NCI-H446 treated with DMSO at 0.1 percent for 48 hours (cell line): Measurements from ENCODE around the gene CHPT1.
"Not testable (repeated sequence)": the region's sequence is repeated elsewhere in the genome, so short reads cannot be mapped to it uniquely, and the experiment has no call there.

Source experiments
- DNase-seq: peaks from one replicate; lab custom pipeline; 2025; lab: John Stamatoyannopoulos, UW

CHPT1 gene

DNA sequence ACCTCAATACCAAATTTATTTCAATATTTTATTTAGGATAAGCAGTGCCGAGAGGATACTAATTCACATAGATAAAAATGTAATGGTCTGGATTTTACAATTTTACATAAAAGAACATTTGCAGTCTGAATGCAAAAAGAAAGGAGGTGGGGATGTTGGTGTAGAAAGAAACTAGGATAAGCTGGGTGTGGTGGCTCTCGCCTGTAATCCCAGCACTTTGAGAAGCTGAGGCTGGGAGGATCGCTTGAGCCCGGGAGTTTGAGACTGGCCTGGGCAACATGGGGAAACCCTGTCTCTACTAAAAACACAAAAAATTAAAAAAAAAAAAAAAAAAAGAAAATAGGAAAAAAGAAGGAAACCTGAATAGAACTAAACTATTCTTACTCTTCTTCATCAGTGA is 25.0 kb downstream of the CHPT1 start:
- no peak for DNase-seq

DNA sequence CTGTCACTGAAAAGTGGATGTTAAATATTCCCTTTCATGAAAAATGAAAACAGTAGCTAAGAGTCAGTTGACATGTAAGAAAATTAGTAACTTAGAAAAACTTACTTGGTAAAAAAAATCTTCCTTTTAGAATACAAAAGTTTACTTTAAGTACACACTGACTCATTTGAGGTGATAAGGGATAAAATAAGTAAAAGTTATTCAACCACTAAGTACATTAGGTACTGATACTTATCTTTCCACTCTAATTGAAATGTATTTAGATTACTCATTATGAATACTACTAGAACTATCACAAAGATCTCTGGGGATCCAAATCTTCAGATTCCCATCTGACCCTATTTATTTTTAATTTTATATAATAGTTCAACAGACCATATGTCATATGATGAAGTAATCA is 29.7 kb downstream of the CHPT1 start:
- DNase-seq, result no peak

DNA sequence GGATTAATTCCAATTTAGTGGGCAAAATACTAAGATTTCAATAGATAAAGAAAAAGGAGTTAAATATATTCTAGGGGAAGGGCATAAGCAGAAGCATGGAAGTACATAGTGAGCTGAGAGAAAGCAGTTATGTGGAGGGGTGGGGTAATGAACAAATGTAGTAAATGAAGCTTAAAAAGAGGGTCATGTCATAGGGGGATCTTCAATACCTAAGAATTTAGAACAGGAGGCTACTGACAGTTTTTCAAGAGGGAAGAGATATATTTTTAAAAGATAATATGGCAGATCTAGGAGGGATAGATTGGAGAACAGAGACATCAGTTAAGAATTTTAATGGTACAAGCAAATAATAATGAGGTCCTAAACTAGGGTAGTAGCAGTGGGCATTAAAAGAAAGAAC is 32.4 kb downstream of the CHPT1 start:
- no peak for DNase-seq

DNA sequence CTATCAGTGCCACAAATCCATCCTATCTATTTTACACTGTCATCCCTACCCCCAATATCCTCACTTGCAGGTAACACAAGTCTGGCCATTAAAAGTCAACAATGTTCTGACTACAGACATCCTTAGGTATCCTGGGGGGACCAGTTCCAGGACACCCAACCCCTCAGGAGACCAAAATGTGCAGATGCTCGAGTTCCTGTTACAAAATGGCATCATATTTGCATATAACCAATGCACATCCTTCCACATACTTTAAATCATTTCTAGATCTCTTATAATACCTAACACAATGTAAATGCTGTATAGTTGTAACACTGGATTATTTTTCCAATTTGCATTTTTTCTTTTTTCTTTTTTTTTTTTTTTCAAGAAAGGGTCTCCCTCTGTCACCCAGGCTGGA is 34.9 kb downstream of the CHPT1 start:
- no peak for DNase-seq

DNA sequence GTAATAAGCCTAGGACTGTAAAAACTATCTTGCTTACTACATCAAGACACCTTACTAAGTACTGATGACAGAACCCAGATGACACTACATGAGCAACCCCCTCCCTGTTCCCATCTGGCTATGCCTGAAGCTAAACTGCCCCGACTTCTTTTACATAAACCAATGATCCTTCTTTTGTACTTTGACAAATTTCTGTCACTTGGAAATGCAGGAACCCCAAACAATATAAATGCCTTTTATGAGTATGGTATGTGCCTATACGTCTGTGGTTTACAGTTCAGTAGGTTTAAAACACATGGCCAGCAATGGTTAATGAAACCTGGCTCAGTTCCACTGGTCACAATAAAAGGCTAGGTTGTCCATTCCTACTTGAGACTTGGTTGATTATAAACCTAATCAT is 35.7 kb downstream of the CHPT1 start:
- DNase-seq, result no peak

DNA sequence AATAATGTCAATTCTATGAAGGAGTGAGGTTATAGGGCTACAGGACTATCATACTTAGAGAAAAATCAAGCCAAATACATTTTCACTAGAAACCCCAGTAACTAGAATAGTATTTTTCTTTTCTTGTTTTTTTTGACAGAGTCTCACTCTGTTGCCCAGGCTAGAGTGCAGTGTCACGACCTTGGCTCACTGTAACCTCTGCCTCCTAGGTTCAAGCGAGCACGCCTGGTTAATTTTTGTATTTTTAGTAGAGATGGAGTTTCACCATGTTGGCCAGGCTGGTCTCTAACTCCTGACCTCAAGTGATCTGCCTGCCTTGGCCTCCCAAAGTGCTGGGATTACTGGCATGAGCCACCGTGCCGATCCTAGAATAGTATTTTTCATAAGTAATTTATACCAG is 37.0 kb downstream of the CHPT1 start:
- not testable (repeated sequence) for DNase-seq

DNA sequence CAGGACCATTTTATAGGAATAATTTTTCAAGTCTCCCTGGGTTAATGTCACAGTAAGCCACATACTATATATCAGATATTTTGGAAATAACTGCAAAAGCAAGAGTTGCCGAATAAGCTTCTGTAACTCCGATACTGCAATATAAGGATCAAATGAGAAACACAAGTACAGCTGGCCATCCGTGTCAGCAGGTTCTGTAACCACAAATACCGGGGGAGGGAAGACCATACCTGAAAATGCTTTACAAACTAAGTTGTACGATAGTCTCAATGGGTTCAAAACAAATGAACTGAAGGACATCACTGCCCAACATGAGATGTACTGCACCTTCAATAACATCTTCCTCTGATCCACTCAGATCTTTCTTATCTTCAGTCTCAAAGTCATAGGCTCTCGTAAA is 40.0 kb downstream of the CHPT1 start:
- DNase-seq, result no peak

DNA sequence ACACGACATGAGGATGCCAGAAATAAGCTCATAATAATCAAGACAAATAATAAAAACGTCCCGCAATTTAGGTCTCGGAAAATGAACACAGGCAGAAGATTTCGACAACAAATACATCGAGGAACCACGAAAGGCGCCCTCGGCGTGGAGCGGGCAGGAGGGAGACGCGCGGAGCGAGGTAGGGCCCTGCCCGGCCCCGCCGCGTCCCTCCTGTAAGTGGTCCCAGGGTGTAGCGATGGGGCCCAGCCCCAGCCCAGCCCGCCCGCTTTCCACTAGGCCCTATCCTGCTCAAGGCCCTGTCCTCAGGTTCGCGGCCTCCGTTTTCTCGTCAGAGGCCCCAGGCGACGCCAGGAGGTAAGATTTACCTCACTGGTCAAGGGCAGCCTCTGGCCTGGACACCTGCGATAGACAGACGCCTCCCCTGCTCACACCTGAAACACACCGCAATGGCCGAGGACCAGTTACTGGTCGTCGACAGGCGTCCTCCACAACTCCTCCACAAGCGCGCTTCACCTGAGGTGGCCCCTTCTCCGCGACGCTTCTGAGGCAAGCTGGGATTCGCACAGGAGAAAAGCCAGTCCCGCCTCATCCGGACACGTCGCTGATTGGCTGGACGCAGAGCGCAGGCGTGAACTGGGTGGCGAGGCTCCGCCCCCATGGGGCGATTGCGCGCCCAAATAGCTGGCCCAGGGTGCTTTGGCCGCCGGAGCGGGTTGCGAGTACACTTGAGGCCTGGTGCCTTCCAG is 41.7 kb downstream of the CHPT1 start, which contains the start of gene SYCP3:
SYCP3 (minus strand) TSS at position 543 of the 746 bp plus-strand sequence. CDS start 1,527 bp downstream, outside the sequence.
- DNase-seq, result no peak

DNA sequence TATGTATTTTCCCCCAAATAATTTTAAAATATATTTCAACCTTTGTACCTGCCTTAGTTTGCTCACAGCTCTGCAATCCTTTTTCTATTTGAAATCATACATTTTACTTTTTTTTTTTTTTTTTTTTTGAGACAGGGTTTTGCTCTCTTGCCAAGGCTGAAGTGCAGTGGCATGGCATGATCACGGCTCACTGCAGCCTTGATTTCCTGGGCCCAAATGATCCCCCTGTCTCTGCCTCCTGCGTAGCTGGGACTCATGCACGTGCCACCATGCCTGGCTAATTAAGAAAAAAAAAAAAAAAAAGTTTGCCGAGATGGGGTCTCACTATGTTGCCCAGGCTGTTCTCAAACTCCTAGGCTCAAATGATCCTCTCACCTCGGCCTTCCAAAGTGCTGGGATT is 43.1 kb downstream of the CHPT1 start:
- no peak for DNase-seq

DNA sequence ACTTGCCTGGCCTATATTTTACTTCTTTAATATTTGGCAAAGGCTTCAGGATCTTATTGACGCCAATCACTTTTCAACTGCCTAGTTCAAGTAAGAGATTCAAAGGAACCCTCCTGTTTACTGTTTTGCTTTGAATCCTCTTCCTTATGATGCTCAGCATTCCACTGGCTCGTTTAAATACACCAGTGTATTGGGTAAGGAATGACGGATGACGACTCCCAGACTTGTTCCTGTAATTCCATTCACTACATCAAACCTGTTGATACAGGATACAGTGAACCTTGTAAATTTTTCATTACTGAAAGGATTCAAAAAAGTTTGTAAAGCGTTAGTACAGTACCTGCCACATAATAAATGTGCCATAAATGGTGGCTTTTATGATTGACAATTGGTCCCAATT is 43.5 kb downstream of the CHPT1 start:
- no peak for DNase-seq

DNA sequence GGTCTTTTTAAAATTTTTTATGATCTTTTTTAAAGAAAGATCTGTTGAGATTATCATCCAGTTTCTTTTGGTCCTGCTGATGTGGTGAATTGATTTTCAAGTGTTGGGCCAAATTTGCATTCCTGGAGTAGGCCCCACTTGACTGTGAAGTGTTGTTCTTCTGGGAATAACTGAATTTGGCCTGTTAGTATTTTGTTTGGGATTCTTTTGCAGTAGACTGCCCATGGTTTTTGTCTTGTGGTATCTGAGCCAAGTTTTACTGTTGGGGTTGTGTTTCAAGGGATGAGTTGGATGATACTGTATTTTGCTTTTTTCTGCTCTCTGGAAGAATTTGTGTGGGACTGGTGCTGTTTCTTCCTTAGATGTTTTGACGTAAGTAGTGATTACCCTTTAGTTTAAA is 45.8 kb downstream of the CHPT1 start:
- DNase-seq, result no peak

DNA sequence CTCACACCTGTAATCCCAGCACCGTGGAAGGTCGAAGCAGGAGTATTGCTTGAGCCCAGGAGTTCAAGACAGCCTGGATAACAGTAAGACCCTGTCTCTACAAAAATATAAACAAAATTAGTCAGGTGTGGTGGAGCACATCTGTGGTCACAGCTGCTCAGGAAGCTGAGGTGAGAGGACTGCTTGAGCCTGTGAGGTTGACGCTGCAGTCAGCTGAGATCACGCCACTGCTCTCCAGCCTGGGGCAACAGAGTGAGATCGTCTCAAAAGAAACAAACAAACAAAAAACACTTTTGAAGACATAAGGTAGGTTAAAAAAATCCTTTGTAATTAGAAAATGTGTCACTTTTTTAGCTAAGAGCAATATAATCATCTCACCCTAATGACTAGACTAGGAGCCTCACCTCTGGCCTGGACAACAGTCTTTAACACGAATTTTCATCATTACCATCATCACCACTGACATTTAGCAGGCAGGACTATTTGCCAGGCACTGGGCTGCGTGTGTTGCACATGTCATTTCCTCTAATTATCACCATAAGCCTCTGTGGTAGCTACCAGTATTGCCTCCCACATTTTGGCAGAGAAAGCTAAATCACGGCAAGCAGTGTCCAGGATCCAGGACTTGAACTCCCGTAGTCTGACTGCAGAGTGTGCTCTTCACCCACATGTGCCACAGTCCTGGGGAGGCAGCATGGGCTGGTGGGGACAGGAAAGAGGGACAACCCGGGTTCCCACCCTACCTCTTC is 46.5 kb downstream of the CHPT1 start:
- no peak for DNase-seq

DNA sequence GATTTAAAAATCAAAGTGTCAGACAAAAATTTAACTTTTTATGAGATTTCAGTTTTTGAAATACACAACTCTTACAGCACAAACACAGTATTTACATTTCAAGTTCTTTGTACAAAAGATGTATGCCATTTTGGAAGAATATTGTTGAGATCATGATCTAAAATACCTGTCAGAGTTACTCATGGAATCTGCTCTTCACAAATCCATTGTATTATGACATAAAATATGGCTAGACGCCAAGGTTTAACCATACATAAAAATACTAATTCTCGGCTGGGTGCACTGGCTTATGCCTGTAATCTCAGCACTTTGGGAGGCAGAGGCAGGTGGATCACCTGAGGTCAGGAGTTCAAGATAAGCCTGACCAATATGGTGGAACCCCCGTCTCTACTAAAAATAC is 48.0 kb downstream of the CHPT1 start:
- no peak for DNase-seq

DNA sequence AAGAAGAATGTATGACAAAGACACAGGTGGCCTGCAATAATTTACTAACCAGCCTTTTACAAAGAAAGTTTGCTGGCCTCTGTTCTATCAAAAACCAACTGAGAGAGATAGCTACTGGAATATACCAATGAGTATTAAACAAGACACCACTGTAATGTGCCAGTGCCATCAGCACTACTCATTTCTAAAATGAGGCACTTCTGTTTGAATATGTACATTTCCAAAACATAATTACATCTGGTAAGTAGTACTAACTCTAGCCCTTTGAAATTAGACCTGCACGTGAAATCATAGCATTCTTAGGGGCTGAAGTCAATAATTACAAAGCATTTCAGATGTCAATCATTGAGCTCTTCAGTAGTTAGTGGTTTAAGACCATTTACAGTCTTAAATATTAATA is 48.8 kb downstream of the CHPT1 start:
- no peak for DNase-seq

DNA sequence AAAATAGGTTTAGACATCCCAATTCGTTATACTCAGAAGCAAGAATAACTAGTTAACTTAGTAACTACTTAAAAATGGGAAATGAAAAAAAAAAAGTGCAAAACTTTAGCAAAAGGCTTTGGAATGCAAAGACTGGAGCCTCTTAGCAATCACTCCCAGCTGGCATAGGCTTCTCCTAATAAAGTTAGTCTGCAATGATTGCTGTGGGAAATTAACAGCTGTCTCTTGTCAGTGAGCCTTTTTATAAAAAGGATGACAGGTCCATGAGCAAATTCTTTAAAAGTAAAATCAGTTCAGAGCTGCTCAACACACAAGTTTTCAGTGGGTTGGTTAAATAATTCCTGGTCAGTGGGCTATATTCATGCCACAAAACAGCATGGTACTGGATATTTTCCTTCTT is 49.2 kb downstream of the CHPT1 start:
- no peak for DNase-seq

DNA sequence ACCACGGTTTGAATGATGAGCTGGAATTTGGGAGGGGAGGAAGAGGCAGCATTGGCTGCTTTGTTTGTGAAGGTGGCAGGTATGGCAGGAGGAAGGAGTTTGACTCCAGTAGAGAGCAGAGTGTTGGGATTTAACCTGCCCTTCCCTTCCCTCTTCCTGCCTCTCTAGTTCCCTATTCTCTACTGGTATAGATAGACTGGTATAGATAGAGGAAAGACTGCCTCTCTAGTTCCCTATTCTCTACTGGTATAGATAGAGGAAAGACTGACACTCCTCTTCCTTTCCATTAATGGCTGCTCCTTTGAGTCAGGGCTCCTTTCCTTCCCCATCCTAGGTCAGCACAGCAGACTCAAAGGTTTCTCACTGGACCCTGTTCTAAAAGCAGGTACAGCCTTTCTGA is 50.3 kb downstream of the CHPT1 start:
- no peak for DNase-seq

DNA sequence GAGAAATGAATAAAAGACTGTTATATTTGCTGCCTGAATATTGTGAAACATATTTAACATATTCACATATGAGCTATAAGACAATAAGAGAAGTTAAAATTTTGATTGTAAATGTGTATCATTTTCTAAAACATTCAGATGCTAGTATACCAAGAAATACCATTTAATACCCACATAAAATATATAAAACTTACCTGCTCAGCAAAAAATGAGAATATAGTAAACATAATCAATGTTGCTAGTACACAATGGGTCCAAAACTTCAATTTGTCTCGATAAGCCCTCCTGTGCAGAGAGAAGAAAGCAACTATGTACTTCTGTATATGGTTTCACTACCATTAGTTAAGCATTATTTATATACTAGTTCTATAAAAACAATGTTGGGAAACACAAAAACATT is 51.5 kb downstream of the CHPT1 start:
- DNase-seq, result no peak

DNA sequence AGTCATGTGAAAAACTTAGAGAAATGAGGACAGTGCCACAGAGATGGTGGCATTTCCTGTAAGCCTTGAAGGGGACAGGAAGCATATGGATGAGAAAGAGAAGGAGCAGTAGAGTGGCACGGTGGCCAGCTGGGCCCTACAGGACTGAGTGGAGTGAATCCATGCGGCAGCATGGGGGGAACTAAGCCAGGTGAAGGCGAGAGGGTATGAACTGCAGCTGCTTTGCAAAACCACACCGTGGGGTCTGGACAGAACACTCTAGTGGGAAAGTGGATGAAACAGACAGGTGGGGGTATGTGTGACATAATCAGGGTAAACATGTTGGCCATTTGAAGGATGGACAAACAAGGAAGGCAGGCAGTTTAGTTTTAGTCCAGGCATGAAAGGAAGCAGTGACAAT is 52.2 kb downstream of the CHPT1 start:
- no peak for DNase-seq

DNA sequence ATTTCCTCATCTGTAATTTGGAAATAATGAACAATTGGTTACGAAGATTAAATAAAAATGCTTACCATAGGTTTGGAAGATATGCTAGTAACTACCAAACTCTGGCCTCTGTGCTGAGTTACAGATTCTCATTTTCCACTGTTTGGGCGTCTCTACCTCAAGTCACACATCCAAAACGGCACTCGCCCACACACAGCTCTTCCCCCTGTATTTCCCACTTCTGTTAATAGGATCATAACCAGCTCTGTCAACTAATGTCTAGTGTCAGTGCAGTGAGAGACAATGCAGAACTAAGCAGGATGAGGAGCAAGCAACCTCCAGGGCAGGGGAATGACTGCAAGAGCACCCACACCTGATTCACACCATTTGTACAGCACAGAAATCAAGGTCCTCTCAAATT is 52.7 kb downstream of the CHPT1 start:
- DNase-seq, result no peak

DNA sequence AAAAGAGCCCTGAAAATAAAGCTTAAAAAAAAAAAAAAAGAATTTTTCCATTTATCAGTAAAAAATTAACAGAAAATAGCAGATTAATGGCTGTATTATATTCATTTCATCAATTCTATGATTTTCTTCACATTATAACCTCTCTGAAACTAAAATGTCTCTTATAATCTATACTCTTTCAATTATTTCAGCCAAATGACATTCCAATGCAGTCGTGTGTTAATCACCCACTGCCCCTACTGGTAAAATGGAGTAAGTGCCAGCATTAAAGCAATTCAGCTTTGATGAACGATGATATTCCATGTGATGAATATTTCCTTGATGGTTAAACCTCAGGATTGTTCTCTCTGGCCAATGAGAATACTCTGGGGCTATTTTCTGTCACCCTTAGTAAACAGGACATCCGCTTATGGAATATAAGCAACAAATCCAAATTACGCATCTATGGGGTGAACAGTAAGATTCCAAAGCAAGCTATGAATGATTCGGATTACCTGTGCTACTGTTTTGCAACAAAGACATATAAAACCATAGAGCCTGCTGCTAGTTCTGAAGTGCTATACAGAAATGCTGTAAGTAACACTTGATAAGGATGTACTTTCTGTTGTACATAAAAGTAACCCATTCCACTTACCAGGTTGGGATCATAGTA is 62.1 kb downstream of the CHPT1 start:
- DNase-seq, result no peak

DNA sequence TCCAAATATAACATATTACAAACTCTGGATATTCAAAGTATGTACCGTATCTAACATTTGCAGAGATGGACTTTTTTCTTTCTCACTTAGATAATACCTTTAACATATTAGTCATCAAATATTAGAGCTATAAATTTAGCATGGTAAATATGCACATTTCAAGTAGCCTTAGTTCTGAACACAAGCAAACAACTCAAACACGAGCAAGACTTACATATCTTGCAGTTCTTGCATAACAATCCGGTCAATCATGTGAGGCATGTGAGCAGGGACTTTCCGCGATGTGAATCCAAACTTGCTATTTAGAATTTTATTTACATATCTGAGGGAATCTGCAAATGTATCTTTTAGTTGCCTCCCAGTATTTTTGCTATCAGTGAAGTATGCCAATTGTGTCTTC is 63.9 kb downstream of the CHPT1 start:
- DNase-seq, result no peak

DNA sequence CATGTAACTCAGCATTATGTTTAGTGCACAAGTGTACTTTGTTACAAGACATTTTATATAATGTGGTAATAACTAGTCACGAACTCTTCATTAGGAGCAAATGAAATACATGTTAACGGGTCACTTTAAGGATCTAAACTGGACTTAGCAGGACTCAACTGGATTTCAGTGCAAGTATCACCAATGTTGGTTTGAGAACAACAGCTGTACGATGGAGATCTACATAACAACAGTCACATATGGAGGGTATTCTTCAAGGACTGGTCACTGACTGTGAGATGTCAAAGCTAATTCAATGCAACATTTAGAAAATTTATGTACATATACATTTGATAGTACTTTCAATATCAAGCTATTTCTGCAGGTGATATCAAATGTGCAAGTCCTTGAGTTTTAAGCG is 64.3 kb downstream of the CHPT1 start:
- DNase-seq, result no peak

DNA sequence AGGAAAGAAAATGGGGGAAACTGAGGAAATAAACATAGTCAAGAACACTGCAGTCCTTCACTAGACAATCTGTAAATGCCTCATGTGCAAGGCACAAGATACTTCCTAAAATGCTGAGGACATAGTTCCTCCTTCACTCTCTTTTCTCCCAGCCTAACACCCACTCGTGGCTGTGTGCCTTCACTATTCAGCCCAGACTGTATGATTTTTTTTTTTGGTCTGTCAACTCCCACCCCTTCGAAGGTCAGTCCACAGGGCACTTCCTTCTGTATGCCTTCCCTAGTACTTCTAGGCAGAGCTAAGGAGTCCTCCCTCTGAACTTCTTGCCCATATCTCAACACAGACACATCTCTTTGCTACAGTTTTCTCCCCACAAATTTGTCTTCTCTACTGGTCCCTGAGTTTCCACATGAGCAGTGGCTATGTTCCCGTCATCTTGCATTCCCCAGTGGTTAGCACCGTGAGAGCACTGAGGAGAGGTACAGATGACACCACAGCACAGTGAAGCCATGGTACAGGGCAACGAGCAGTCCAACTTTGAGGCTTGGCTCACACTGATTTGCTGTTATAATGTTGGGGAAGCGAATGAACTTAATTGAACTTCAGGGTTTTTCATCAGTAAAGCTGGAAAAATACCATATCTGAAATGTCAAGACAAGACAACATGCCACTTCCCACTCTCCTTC is 65.9 kb downstream of the CHPT1 start:
- DNase-seq, result no peak
